ENCODE data around the gene COL7A1. TPM values are rescaled to one million over a fixed set of nuclear protein-coding genes. Genes with fewer than 3 reads are reported as not detected.

COL7A1 gene
- total RNA-seq, 3 donors from 2014 or later (not counting 1 experiment from before 2014, with no cell fraction given), result 0.54 to 1.7 (median 1.4) TPM

DNA sequence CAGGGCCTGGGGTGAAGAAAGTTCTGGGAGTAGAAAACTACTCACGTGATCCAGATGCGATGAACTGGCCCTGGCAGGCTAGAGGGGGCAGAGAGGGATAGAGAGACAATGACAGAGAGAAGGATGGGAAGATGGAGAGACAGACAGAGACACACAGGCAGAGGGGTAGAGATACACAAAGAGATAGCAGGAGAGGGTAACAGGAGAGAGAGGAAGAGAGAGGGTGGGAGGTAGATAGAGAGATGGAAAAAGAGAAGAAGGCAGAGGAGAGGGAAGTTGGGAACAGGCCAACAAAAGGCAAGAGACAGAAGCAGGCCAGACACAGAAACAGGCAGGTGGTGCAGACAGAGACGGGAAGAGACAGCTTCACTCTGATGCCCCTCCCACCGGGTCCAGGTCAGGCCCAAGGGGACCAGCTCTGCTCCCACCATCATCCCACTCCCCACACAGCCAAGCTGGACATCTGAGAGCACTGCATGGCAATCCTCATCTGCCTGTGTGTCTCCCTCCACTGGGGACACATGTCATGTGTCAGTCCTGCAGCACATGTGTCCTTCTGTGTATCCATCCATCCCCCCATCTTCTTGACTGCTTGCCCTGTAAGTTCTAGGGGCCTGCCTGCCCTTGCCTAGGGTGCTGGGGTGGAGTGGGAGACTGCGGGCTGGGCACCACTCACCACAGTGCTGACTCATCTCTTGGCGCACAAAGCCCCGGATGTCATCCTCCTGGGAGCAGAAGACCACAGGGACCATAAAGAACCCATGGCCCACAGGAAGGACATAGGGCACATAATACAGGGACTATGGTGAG is 29.3 kb downstream of the COL7A1 start:
- H3K9me3 Mint-ChIP-seq, result no peaks in the 10 kb centered on the region
- TF ChIP-seq, protein P1, sequence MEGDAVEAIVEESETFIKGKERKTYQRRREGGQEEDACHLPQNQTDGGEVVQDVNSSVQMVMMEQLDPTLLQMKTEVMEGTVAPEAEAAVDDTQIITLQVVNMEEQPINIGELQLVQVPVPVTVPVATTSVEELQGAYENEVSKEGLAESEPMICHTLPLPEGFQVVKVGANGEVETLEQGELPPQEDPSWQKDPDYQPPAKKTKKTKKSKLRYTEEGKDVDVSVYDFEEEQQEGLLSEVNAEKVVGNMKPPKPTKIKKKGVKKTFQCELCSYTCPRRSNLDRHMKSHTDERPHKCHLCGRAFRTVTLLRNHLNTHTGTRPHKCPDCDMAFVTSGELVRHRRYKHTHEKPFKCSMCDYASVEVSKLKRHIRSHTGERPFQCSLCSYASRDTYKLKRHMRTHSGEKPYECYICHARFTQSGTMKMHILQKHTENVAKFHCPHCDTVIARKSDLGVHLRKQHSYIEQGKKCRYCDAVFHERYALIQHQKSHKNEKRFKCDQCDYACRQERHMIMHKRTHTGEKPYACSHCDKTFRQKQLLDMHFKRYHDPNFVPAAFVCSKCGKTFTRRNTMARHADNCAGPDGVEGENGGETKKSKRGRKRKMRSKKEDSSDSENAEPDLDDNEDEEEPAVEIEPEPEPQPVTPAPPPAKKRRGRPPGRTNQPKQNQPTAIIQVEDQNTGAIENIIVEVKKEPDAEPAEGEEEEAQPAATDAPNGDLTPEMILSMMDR (IDR thresholded peaks at IDR 0.05), result no peak
- peaks cover 36% of the 10 kb centered on the region for H3K4me1 ChIP-seq (ENCODE audit: control insufficient read depth, insufficient read depth, low read length)
- intact Hi-C loops (cut with micrococcal nuclease), result loop anchor here (2.0 kb wide), 1 partner anchor 43 kb away; the partner anchor contains the start of gene UQCRC1
- no peak for DNase-seq
- no peaks in the 10 kb centered on the region for H3K27me3 ChIP-seq (ENCODE audit: control insufficient read depth, insufficient read depth, low read length)
- WGBS (ENCODE audit: insufficient coverage), result 54% methylated on average over 7 of the region's 7 CpGs
- no peak overlapping the region for H3K4me3 Mint-ChIP-seq
- H3K9me3 ChIP-seq (ENCODE audit: control insufficient read depth, insufficient read depth, low read length), result no peaks in the 10 kb centered on the region
- no peak overlapping the region for H3K4me3 ChIP-seq (ENCODE audit: low read length)
- H3K27ac Mint-ChIP-seq, result peak overlapping the region in 1 of 2 donors; percentile 94
- H3K36me3 ChIP-seq (ENCODE audit: control insufficient read depth, insufficient read depth, low read length), result no peaks in the 10 kb centered on the region
- no peaks in the 10 kb centered on the region for H3K36me3 Mint-ChIP-seq
- no peak overlapping the region for H3K27ac ChIP-seq (ENCODE audit: low read length)
- ATAC-seq, result no peak
- H3K27me3 Mint-ChIP-seq (ENCODE audit: low read depth in 2 of 2), result no peaks in the 10 kb centered on the region
- peaks cover 8 to 32% of the 10 kb centered on the region in 2 donors for H3K4me1 Mint-ChIP-seq

DNA sequence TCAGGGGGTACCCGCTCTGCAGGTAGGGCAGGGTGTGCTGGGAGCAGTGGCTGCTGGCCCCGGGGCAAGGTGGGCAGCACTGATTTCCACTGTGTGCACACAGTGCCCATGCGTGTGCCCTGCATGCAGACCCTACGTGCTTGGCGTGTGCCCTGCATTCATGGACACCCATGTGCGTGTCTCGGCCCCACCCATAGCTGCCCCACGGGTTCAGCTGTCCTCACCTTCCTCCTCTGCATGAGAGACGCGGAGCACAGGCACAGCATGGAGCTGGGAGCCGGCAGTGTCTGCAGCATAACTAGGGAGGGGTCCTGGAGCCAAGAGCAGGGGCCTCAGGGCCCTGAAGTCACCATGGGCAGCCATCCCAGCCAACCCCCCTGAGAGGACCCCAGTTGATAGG is 29.9 kb downstream of the COL7A1 start:
- Mint-ChIP-seq H3K36me3 (no peaks in the 10 kb centered on the region), H3K27ac (peak overlapping the region in 1 of 2 donors; percentile 94), H3K4me1 (peaks cover 12 to 36% of the 10 kb centered on the region in 2 donors), H3K9me3 (no peaks in the 10 kb centered on the region), H3K4me3 (no peak overlapping the region), H3K27me3 (ENCODE audit: low read depth in 2 of 2) (no peaks in the 10 kb centered on the region)
- Histone ChIP-seq H3K27me3 (ENCODE audit: control insufficient read depth, insufficient read depth, low read length) (no peaks in the 10 kb centered on the region), H3K4me3 (ENCODE audit: low read length) (no peak overlapping the region), H3K27ac (ENCODE audit: low read length) (no peak overlapping the region), H3K4me1 (ENCODE audit: control insufficient read depth, insufficient read depth, low read length) (peaks cover 41% of the 10 kb centered on the region), H3K9me3 (ENCODE audit: control insufficient read depth, insufficient read depth, low read length) (no peaks in the 10 kb centered on the region), H3K36me3 (ENCODE audit: control insufficient read depth, insufficient read depth, low read length) (no peaks in the 10 kb centered on the region)
- intact Hi-C loops (cut with micrococcal nuclease), result loop anchor here (2.0 kb wide), 1 partner anchor 44 kb away; the partner anchor contains the start of gene UQCRC1
- TF ChIP-seq, protein P1 (IDR thresholded peaks at IDR 0.05), result no peak
- ATAC-seq (no peak), DNase-seq (no peak)
- 96% methylated on average over 11 of the region's 11 CpGs for WGBS (ENCODE audit: insufficient coverage)

DNA sequence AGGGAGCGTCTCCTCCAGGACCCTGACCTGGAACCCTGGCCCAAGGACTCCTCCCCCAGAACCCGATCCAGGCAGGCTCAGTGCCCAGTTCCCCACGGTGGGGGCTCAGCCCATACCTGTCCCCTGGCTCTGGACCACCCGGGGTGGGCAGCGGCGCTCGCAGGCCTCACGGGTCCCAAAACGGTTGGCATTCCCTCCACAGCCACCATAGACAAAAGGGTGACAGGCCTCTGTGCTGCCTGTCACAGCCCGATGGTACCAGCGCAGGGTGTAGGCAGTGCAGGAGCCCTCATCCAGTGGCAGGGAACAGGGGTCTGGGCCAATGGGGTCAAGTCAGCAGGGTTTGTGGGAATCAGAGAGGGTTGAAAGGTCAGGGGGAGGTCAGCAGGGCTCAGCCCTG is 30.5 kb downstream of the COL7A1 start:
- H3K4me3 ChIP-seq (ENCODE audit: low read length), result no peak overlapping the region
- no peaks in the 10 kb centered on the region for H3K36me3 Mint-ChIP-seq
- peaks cover 14 to 42% of the 10 kb centered on the region in 2 donors for H3K4me1 Mint-ChIP-seq
- H3K4me3 Mint-ChIP-seq, result no peak overlapping the region
- no peak overlapping the region for H3K27ac ChIP-seq (ENCODE audit: low read length)
- H3K27me3 ChIP-seq (ENCODE audit: control insufficient read depth, insufficient read depth, low read length), result no peaks in the 10 kb centered on the region
- H3K9me3 Mint-ChIP-seq, result no peaks in the 10 kb centered on the region
- TF ChIP-seq, protein P1 (IDR thresholded peaks at IDR 0.05), result no peak
- H3K36me3 ChIP-seq (ENCODE audit: control insufficient read depth, insufficient read depth, low read length), result no peaks in the 10 kb centered on the region
- H3K27ac Mint-ChIP-seq, result peak overlapping the region in 1 of 2 donors; percentile 94
- intact Hi-C loops (cut with micrococcal nuclease), result loop anchor here (2.0 kb wide), 1 partner anchor 44 kb away; the partner anchor contains the start of gene UQCRC1
- H3K27me3 Mint-ChIP-seq (ENCODE audit: low read depth in 2 of 2), result no peaks in the 10 kb centered on the region
- DNase-seq (no peak), ATAC-seq (no peak)
- H3K9me3 ChIP-seq (ENCODE audit: control insufficient read depth, insufficient read depth, low read length), result no peaks in the 10 kb centered on the region
- peaks cover 46% of the 10 kb centered on the region for H3K4me1 ChIP-seq (ENCODE audit: control insufficient read depth, insufficient read depth, low read length)
- 96% methylated on average over 11 of the region's 11 CpGs for WGBS (ENCODE audit: insufficient coverage)

Measured in natural killer cell (primary cell).